Myocyte (in vitro differentiated cells): ENCODE data around the gene MFAP4. TPM values are rescaled to one million over a fixed set of nuclear protein-coding genes. Genes with fewer than 3 reads are reported as not detected.

Experiments
- DNase-seq: peaks from one replicate; pipeline ENCODE4 v3.0.0-alpha.2; 2012; ENCODE audit warnings: low read depth
- total RNA-seq: library from RNA; depleted of rRNA; stranded (reverse); fragments of >200 nt; gene quantifications from 2 replicates; pipeline ENCODE4 v1.2.3, GENCODE V29; 2014

MFAP4 gene
- total RNA-seq, 1 donor from 2014 or later, result 8.9 TPM

DNA sequence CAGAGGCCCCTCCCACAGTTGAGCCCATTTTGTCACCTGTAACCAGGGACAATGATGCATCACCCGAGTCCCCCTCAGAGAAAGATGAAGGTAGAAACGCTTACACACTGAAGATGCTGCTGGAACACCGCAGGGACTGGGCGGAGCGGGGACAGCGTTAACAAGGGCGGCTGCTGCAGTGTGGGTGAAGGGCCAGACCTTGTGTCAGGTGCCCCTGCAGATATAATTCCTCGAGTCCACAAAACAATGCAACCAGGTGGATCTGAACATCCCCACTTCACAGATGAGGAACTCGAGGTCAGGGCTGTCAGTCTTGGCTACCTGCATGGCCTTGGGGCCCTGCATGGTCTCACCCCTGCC, 15.0 kb downstream of the MFAP4 start:
- DNase-seq, result no peak

DNA sequence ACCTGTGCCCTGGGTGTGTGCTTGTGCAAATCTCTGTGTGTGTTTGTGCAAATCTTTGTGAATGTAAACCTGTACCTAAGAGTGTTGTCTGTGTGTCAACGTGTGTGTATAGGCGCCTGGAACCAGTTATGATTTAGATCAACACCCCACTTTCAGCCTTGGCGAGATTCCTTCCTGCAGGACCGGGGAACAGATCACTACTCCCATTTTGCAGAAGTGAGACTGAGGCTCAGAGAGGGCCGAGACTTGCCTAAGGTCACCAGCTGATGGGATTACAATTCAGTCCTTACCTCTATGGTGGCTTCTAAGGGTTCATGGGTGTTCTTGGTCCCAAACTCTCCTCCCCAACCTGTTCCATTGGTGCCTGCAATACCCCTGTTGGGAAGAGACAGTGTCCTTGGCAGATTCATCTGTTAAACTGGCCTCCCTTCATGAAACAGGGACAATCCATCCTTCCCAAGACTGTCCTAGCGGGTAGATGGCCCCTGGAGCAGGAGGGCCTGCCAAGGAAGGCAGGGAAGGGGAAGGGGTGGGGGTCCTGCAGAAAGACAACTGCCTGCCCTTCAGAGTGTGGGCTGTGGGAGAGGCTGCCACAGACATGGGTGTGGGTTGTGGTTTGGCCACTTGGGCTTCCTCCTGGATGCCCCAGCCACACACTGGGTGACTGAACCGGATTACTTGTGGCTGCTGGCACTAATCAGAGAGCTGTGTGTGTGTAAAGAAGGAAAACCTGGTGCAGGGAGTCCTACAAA, 15.6 kb downstream of the MFAP4 start:
- peak; percentile 86 for DNase-seq

DNA sequence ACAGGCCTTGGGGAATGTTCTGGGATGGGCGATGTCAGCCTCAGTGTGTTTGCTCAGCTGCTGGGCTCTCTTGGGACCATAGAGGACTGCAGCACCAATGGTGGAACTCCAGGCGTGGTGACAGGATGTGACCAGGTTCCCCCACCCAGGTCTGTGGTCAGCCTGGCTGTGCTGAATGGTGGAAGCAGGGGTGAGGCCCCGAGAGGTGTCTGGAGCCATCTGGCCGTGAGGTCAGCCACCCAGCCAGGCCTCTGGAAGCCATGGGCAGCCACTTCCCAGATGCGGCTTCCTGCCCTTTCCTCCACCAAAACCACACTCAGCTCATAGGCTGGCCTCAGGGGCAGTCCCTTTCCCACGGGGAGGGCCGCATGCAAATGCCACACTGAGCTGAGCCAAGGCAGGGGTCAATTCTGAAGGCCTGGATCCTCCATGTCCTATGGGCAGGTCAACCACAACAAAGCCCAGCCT, 16.5 kb downstream of the MFAP4 start:
- DNase-seq, result peak; percentile 98

DNA sequence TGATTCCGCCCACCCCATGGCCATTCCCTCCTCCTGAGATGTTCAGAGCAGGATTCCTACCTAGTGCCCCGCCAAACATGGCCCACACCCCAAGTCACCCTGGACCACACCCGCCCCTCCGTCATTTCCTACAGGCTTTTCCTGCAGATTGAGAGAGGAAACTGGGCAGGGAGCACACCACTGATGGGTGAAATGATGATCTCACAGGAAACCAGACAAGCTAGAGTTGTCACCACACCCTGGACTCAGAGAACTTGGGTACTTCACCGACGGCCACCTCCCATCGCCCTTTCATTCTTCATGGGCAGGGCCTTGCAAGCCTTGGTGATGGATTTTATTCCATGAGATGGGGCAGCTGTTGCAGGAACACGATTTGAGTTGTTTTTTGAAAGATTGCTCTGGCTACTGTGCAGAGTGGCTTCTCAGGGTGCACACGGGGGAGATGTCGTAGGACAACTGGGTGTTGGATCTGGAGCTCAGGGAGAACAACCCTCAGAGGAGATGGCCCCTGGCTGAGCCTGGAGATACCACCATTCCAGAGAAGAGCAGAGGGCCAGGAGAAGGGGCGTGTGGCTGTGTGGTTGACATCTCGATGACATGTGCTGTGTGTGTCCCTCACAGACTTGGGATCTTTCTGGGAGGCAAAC, 17.0 kb downstream of the MFAP4 start:
- no peak for DNase-seq

DNA sequence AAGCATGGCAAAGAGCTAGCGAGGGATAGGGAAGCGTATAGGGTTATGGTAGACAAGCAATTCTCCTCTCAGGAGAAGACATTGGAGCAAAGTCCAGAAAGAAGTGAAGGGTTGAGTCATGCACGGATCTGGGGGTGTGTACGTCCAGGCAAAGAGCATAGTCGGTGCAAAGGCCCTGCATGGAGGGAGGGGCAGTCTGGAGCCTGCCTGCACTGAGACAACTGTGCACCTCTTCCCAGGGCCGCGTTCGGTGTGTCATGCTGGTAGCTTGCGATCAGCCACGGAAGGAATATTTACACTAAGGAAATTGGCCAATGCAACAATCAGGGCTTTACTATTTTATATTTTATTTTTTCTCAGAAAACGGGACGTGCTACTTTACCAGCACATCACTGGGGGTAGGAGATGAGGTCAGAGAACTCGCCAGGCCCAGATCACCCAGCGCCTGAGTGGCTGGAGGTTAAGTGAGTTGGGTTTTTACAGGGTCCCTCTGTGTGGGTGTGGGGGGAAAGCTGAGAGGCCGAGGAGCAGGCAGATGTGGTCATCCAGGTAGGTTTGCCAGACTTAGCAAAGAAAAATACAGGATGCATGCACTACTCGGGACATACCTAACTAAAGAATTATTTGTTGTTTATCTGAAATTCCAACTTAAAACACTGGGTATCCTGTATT, 17.7 kb downstream of the MFAP4 start:
- DNase-seq, result no peak

DNA sequence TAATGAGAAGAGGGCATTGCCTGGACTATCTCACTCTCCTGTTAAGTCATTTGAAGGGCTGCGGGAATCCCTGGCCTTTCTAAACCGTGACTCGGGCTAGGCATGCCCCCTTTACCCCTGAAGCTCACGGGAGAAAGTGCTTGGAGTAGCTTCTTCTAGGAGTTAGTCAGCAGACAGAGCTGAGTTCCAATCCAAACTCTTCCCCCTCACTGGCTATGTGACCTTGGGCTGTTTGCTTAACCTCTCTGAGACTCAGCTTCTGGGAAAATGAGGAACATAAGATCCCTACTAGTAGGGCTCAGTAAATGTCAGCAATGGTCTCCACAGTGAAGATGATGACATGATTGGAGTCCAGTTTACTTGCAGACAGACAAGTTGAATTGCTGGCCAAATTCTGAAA, 18.8 kb downstream of the MFAP4 start:
- DNase-seq, result no peak

DNA sequence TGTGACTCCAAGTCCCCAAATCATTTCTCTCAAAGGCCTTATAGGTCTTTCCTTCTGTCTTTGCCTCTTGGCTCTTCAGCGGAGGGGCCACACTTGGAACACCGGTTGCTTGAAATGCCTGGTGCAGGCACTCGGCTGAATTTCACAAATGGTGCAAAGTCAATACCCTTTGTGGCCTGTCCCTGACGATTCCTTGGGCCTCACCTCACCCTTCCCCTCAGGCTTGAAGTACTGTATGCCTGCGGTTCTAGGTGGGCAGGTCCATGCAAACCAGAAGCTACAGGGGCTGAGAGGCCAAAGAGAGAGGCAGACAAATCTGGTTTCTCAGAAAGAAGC, 20.4 kb downstream of the MFAP4 start:
- DNase-seq, result no peak

DNA sequence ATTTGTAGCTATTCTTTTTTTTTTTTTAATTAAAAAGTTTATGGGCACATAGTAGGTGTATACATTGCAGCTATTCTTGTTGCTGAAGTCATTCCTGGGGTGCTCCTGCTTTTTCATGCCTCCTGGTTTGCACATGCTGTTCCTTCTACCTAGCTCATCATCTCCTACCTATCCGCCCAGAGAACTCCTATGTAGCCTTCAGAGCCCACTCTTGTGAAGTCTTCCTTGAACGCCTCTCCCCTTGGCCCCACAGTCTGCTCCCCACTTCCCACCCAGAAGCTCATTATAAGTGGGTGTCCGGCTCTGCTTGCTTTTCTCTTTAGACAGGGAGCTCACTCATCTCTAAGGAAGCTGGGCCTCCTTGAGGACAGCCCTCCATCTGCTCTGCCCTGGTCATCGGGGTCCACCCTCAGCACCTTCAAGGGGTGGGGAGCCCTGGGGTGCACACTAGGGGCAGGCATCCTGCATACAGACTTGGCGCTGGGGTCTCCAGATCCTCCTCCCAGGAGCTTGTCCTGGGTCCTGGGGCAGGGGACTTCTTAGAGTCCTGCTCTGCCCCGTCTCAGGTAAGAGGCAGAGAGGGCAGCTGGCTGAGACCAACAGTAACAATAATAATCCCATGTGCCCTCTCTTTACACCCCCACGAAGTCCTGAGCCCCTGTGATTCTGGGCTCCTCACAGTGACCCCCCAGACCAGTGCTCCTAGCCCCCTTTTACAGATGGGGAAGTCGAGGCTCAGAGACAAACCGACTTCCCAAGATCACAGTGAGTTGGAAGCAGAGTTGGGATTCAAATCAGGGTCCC, 21.0 kb downstream of the MFAP4 start:
- DNase-seq, result no peak

DNA sequence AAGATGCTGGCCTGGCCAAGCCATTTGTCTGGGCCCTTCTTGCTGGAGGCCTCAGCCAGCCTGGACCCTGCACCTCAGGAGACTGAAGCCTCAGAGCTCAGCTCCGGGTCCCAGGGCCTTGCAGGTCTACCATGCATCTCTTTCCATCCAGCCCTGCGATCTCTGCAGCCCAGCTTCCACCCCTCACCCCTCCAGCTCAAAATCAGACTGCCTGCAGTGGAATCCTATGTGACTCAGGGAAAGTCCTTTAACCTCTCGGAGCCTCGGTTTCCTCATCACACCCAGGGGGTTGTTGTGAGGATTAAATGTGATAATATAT, 21.5 kb downstream of the MFAP4 start:
- DNase-seq, result no peak

DNA sequence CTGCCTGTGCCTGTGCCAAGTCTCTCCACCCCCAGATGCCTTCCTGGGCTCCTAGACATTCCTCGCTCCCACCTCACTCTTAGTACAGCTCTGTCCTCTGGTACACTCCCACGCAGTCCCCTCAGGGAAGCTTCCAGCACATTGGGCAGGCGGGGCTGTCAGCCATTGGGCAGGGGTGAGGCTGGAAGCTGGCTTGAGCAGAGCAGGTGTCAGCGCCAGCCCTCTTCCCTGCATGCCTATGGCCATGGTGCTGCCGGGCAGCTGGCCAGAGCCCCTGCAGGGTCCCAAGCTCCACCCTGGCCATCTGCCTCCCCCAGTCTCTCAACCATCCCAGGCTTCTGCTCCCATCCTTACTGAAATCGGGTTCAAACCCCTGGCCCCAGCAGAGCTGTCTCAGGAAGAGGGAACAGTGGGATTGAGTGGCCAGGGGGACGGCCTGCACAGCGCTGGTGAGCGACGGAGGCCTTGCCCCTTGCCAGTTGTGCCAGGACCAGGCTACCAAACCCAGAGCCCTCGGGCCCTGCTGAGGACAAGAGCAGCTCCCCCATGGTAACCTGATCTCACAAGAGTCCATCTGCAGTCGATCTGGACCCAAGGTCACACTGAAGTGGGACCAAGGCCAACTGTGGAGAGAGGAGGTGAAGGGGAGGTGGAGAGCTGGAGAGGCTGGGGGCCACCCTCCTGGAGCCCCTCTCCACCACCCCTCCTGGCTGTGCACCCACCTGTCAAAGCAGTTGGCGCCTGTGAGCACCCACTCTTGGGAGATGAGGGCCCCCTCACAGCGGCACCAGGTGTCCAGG, 22.1 kb downstream of the MFAP4 start:
- DNase-seq, result no peak

DNA sequence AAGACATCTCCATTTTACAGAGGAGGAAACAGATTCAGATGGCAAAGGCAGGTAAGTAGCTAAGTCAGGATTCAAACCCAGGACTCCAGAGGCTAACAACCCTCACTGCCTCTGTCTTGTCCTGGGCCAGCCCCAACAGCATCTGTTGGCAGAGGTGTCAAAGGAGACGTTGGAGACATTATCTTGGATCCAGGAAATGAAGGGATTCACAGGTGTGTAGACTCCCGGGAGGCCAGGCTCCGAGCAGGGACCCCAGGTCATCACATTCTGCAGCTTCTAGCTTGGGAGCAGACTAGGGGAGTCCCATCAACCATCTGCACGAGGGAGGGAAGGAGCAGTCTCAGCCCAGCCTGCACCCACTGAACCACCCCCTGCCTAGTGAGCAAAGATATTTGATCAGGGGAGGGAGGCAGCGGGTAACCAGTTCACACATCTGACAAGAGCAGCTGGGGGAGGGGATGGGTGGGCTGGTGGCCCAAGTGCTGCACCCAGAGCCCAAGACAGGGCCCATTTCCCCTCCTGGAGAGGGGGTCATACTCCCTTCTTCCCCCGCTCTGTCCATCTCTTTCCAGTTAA, 23.4 kb downstream of the MFAP4 start:
- DNase-seq, result no peak

DNA sequence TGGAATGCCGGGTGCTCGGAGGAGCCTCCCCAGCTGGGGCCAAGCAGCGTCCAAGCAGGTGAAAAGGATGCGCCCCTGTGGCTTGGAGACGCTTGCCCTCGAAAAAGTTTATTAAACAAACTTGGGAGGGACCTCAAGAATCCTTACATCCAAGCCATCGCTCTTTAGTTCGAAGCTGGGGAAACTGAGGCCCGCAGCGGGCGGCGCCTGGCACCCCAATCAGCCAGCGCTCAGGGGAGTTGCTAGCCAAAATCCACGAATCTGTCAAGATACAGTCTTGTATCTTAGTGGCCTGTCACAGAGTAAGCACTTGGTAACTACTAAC, 23.9 kb downstream of the MFAP4 start:
- DNase-seq, result no peak

DNA sequence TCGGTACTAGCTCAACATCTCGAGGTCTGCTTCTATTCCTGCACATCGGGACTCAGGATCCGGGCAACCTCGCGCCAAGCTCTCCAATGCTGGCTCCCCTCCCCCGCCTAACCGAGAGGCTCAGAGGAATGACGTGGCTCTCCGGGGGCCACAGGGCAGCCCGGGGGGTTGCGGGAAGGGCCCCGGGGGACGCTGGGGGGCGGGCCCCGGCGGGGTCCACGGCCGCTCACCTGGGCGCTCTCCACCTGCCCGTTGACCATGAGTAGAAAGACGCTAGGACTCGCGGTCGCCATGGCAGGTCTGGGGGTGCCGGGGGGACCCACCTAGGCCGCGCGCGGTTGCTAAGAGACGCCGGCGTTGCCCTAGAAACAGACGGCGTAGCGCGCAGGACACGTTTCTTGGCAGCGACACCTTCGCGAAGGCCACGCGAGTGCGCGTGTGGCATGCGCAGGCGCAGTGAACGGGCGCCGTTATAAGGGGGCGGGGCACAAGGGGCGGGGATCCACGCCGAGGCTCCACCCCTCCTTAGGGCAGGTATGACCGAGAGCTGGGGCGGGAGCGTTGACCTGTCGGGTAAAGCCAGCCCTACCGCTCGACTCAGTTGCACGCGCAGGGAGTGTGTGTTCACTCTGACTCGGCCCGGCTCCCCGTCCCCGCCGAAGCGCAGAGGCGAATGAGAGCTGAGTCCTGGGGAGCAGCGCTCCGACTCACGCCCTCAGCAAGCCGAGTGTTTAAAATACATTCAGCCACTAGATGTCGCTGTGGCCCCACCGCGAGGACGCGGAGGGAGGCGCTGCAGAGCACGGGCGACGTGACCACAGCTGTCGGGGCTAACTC, 24.5 kb downstream of the MFAP4 start, which contains the start of gene B9D1:
B9D1 (minus strand) TSS at position 447 of the 837 bp plus-strand sequence; CDS start at position 293, 154 bp downstream.
- DNase-seq, result peak; percentile 94

DNA sequence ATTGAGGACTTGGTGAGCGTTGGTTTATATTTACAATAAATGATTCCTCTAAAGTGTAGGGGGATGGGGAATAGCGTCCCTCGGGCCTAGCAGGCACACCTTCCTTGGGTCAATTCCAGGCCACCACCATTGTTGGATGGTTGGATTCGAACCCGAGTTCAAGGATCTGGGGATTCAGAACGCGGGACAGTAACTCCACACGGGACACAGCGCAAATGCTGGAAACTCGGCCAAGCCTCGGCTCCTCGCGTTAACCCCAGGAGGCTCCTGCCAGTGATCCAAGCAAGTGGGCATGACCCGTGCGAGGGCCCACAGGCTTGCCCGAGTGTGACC, 25.1 kb downstream of the MFAP4 start:
- no peak for DNase-seq

DNA sequence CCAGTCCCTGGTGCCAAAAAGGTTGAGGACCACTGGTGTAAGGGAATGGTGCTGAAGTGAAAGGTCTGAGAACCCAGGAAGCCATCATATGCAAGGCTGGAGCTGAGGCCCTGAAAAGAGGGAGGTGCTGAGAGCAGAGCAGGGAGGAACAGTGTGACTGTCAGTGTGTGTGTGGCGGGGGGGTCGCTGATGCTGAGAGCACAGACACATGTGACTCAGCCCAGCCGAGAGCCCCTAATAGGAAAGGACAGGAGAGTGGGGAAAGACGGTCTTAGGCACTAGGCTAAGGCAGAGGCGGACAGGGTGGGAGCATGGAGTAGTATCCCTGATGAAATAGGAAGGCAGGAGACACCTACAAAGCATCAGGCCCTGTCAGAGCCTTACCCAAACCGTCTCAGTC, 25.7 kb downstream of the MFAP4 start:
- no peak for DNase-seq

DNA sequence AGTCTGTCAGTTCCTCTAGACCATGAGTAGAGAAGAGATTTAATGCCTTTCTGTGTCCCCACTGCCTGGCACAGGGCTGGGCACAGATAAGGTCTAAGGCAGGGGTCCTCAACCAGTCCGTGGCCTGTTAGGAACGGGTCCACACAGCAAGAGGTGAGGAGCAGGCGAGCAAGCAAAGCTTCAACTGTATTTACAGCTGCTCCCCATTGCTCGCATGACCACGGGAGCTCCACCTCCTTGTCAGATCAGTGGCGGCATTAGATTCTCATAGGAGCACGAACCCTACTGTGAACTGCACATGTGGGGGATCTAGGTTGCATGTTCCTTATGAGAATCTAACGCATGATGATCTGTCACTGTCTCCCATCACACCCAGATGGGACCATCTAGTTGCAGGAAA, 26.2 kb downstream of the MFAP4 start:
- DNase-seq, result no peak

DNA sequence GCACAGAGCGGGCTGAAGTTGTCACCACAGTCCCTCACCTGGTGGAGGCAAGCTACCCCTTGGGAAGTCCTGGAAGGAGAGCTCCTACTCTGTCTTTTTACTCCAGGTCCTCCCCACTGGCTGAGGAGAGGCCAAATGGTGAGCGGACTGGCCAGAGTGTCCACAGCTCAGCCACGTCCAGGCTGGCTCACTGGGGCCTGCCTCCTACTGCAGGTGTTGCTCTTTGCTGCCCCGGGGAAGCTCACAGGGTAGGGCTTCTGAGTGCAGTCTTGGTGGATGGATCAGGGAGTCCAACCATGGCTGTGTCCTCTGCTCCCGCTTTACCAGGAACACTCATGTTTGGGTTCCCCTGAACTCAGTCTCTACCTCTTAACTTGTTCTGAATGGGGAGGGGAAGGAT, 27.1 kb downstream of the MFAP4 start:
- no peak for DNase-seq

DNA sequence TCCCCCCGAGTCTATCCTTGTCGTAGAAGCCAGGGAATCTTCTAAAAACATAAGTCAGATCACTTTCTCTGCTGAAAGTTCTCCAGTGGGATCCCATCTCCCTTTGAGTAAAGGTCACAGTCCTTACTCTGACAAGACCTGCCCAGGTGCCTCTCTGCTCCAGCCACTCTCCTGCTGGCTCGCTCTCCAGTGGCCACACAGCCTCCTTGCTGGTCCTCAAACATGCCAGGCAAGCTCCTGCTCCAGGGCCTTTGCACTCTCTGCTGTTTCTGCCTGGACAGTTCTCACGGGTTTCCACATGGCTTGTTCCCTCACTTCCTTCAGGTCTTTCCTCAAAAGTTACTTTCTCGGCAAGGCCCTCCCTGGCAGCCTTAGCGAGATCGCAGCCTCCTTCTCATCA, 27.8 kb downstream of the MFAP4 start:
- no peak for DNase-seq

DNA sequence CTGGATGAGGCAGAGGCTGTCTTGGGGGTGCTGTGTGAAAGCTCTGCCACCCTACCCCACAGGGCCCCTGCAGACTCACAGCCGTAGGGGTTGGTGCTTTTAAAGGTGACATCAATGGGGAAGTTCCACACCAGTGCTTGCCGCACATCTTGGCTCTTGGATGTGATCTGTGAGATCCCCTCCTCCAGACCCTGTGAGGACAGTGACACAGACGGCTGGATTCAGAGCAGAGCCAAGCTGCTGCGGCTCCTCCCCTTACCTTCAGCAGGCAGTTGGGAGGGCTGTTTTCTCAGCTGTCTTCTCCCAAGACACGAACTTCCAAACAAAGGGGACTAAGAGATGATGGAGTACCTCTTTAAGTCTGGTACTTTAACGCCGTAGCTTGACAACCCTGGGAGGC, 29.2 kb downstream of the MFAP4 start:
- DNase-seq, result no peak

DNA sequence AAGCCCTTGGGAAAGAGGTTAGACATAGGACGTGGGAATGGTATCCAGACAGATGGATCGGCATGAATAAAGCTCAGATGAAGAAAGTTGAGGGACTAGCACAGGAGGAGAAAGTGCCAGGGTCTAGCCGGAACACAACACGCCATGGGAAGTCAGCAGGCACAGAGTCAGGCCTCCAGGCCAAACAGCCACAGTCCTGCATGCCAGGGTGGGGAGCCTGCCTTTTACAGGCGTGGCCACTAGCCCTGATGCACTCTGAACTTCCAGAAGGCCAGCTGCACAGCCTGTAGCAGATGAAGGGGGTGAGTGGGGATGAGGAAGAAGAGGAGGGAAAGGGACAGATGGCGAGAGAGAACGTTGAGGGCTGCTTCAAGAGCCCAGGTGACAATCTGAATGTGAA, 29.6 kb downstream of the MFAP4 start:
- DNase-seq, result peak; percentile 41
